Fibroblast of the aortic adventitia (primary cell): Measurements from ENCODE around the gene GALNT13. TPM values are rescaled to one million over a fixed set of nuclear protein-coding genes. Genes with fewer than 3 reads are reported as not detected.

Experiments used
- DNase-seq: peaks from one replicate; pipeline ENCODE4 v3.0.0-alpha.2; 2010; ENCODE audit warnings: low read depth
- H3K4me3 ChIP-seq: 2 replicates; pipeline ENCODE4 v1.5.1; 2011; ENCODE audit warnings: low read depth, mild to moderate bottlenecking, control low read depth, low read length, moderate library complexity
- CTCF ChIP-seq: IDR thresholded peaks from 2 replicates; pipeline ENCODE4 v1.5.1; 2011; ENCODE audit warnings: mild to moderate bottlenecking, low read length, control low read depth, inconsistent platforms; ENCODE audit not compliant: insufficient read depth
- total RNA-seq: library from RNA; depleted of rRNA; stranded (reverse); fragments of >200 nt; gene quantifications from 2 replicates; pipeline ENCODE4 v1.2.3, GENCODE V29; 2012; ENCODE audit warnings: low replicate concordance

The GALNT13 gene
- total RNA-seq, 1 donor = 0.45 TPM

GRCh38 chr2:153866595-153866994, 5.1 kb upstream of the GALNT13 start:
- H3K4me3 ChIP-seq = no peak overlapping the region

DNA sequence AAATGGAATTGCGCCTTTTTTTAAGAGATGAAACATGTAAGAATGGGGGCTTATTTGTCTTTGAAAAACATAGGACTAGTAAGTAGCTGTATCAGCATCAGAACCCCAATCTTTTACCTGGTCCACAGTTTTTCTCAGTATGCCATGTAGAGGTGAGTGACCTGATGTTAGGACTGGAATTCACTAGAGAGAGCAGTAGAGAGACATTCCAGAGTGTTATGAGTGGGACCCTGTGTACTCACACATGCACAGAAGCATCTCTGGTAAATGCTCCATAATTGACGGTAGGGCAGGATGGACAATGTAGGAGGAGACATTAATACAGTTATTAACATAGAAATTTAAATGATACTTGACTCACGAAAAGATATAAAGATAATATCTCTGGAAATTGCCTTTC, 1.4 kb upstream of the GALNT13 start:
- no peak for TF ChIP-seq CTCF
- no peak overlapping the region for H3K4me3 ChIP-seq
- no peak for DNase-seq

More at GRCh38 chr2:153866595-153866994, 5.1 kb upstream of the GALNT13 start:
- no peak for TF ChIP-seq CTCF
- DNase-seq = no peak

GRCh38 chr2:153872311-153873051, 759 bp downstream of the GALNT13 start:
- DNase-seq = no peak
- H3K4me3 ChIP-seq = no peak overlapping the region
- no peak for TF ChIP-seq CTCF

- H3K4me3 ChIP-seq = no peak overlapping the region
- TF ChIP-seq CTCF = no peak
- DNase-seq = no peak
These were observed 1.6 kb downstream of the GALNT13 start for GRCh38 chr2:153873052-153874048.

DNA sequence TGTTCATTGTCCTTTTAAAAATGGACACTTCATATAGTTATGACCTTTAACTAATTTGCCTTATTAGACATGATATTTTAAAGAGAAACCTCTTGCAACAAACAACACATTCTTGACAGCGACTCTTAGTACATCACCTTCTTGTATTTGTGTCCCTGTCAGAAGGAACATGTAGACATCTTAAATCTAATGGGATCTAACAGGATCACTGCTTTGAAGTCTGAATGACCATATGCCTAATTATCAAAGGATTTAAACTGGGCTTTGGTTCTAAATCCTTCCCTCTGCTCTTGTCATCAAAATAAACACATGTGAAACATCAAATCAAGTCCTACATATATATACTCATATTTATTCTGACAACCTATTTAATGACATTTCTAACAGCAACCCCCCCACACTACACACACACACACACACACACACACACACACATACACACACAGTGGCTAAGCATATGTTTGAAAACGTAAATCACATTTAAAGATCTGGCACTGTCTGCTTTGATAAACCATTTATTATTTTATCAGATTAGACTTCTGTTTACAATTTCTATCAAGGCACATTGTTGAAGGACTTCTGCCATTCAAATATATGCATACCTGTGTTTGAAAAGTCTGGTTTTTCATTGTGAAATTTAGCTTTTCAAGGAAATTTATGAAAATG, 4.2 kb downstream of the GALNT13 start:
- no peak overlapping the region for H3K4me3 ChIP-seq
- DNase-seq = no peak
- no peak for TF ChIP-seq CTCF

DNA sequence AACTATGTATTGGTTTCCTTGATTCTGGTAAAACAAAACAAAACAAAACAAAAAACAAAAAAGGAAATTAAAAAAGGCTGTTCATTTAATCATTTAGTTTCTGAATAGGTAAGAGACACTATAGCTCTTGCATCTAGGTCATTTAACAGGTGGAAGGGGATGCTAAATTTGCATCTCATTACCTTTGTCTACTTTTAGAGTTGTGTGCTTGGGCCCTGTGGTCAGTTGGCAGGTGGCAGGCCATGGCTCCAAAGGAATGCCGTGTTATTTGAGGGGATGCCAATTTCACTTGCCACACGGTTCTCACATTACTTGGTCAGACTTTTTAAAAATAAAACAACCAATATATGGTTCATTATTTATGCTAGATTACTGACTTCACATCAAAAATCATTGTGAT, 9.2 kb downstream of the GALNT13 start:
- no peak overlapping the region for H3K4me3 ChIP-seq
- no peak for DNase-seq
- TF ChIP-seq CTCF = no peak
